Measurements from ENCODE around the gene HYPK. TPM values are rescaled to one million over a fixed set of nuclear protein-coding genes. Genes with fewer than 3 reads are reported as not detected.
"Not testable (repeated sequence)": the region's sequence is repeated elsewhere in the genome, so short reads cannot be mapped to it uniquely, and the experiment has no call there.

The HYPK gene
- total RNA-seq, 2 donors from 2014 or later, result 15.7 to 22.8 TPM

DNA sequence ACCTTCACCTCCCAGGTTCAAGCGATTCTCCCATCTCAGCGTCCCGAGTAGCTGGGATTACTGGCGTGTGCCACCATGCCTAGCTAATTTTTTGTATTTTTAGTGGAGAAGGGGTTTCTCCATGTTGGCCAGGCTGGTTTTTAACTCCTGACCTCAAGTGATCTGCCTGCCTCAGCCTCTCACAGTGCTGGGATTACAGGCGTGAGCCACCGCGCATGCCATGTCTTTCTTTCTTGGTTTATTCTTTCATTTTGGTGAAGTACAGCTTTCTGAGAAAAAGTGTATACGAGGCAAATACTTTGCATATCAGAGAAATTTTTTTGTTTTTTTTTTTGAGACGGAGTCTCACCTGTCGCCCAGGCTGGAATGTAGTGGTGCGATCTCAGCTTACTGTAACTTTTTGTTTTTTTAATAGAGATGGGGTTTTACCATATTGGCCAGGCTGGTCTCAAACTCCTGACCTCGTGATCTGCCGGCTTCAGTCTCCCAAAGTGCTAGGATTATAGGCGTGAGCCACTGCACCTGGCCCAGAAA, 31.2 kb downstream of the HYPK start:
- H3K27me3 Mint-ChIP-seq; DNase-seq; H3K36me3 Mint-ChIP-seq (ENCODE audit: low read depth); ATAC-seq; H3K9me3 ChIP-seq (ENCODE audit: control insufficient read depth, low read length, poor library complexity, severe bottlenecking): not testable (repeated sequence)
- peak overlapping the region; percentile 71 for H3K27ac Mint-ChIP-seq
- peak overlapping the region; percentile 61 for H3K4me3 Mint-ChIP-seq
- H3K4me1 Mint-ChIP-seq, result peaks cover 34% of the 10 kb centered on the region

DNA sequence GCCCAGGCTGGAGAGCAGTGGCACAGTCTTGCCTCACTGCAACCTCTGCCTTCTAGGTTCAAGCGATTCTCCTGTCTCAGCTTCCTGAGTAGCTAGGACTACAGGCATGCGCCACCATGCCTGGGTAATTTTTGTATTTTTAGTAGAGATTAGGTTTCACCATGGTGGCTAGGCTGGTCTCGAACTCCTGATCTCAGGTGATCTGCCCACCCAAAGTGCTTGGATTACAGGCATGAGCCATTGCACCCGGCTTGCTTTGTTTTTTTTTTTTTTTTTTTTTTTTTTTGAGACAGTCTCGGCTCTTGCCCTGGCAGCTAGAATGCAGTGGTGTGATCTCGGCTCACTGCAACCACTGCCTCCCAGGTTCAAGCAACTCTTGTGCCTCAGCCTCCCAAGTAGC, 32.1 kb downstream of the HYPK start:
- peak overlapping the region; percentile 61 for H3K4me3 Mint-ChIP-seq
- not testable (repeated sequence) for DNase-seq; H3K27me3 Mint-ChIP-seq; H3K9me3 ChIP-seq (ENCODE audit: control insufficient read depth, low read length, poor library complexity, severe bottlenecking); H3K36me3 Mint-ChIP-seq (ENCODE audit: low read depth); ATAC-seq
- H3K27ac Mint-ChIP-seq, result peak overlapping the region; percentile 71
- H3K4me1 Mint-ChIP-seq, result peaks cover 30% of the 10 kb centered on the region

DNA sequence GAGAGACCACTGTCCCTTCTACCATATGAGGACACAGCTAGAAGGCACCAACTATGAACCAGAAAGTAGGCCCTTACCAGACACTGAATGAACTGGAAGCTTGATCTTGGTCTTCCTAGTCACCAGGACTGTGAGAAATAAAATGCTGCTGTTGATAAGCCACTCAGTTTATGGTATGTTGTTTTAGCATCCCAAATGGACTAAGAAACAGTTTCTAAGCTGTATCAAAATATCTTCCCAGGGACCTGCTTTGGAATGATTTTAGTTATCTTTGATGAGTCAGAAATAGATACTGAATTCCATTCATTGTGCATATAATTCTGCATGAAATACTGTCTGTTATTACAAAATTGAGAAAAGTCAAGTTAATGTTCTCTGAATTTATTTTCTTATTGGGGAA, 45.0 kb downstream of the HYPK start:
- Mint-ChIP-seq H3K27me3 (no peaks in the 10 kb centered on the region), H3K4me3 (no peak overlapping the region), H3K27ac (peak overlapping the region; percentile 30), H3K36me3 (ENCODE audit: low read depth) (peaks cover 4% of the 10 kb centered on the region), H3K4me1 (no peaks in the 10 kb centered on the region)
- no peak for ATAC-seq
- no peaks in the 10 kb centered on the region for H3K9me3 ChIP-seq (ENCODE audit: control insufficient read depth, low read length, poor library complexity, severe bottlenecking)
- DNase-seq, result no peak

DNA sequence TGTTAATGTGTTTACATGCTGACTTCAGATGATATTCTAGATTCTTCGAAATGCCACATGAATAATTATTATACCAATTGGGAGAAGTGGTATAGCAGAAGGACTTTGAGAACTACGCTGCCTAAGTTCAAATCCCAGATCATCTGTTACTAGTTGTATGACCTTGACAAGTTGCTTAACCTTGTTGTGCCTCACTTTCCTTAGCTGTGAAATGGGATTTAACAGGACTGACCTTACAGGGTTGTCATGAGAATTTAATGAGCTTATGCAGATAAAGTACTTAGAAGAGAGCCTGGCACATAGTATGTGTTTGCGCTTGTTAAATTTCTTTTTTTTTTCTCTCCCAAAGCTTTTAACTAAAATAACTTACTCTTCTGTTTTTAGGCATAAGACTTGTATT, 50.9 kb downstream of the HYPK start:
- no peaks in the 10 kb centered on the region for H3K36me3 Mint-ChIP-seq (ENCODE audit: low read depth)
- ATAC-seq (no peak), DNase-seq (no peak)
- H3K4me3 Mint-ChIP-seq, result no peak overlapping the region
- no peaks in the 10 kb centered on the region for H3K27me3 Mint-ChIP-seq
- no peak overlapping the region for H3K27ac Mint-ChIP-seq
- no peaks in the 10 kb centered on the region for H3K4me1 Mint-ChIP-seq
- H3K9me3 ChIP-seq (ENCODE audit: control insufficient read depth, low read length, poor library complexity, severe bottlenecking), result no peaks in the 10 kb centered on the region

- Mint-ChIP-seq H3K4me1 (no peaks in the 10 kb centered on the region), H3K27ac (no peak overlapping the region), H3K36me3 (ENCODE audit: low read depth) (no peaks in the 10 kb centered on the region), H3K27me3 (no peaks in the 10 kb centered on the region), H3K4me3 (no peak overlapping the region)
- H3K9me3 ChIP-seq (ENCODE audit: control insufficient read depth, low read length, poor library complexity, severe bottlenecking), result no peaks in the 10 kb centered on the region
- ATAC-seq, result no peak
- DNase-seq, result no peak
These were observed 52.2 kb downstream of the HYPK start for GRCh38 chr15:43852607-43853006.

Other genes with a start within 250 kb of the HYPK start
- 10 to 100 TPM; 25.6 to 35.5 TPM for gene PPIP5K1, start 210.4 kb upstream of the HYPK start, total RNA-seq
- gene CKMT1B, start 206.6 kb upstream of the HYPK start, total RNA-seq, result not detected
- gene STRC, start 181.8 kb upstream of the HYPK start, total RNA-seq, result 1 to 10 TPM; 1.8 TPM
- 1 to 10 TPM; 5.4 to 7.8 TPM for gene CATSPER2, start 151.8 kb upstream of the HYPK start, total RNA-seq
- gene CKMT1A, start 106.7 kb upstream of the HYPK start, total RNA-seq, result not detected
- 100 to 1,000 TPM; 168 to 170 TPM for gene PDIA3, start 54.2 kb upstream of the HYPK start, total RNA-seq
- gene ELL3, start 23.6 kb upstream of the HYPK start, total RNA-seq, result under 1 TPM; 0.63 to 0.97 TPM
- 100 to 1,000 TPM; 424 to 465 TPM for gene SERF2, start 8.3 kb upstream of the HYPK start, total RNA-seq
- gene SERINC4, start 379 bp upstream of the HYPK start, total RNA-seq, result under 1 TPM in 1 of 2 donors, not detected in 1; 0.32 TPM
- 10 to 100 TPM in 1 of 2 donors, 1 to 10 TPM in 1; 8.9 to 12.1 TPM for gene MFAP1, start 24.1 kb downstream of the HYPK start, total RNA-seq
- gene WDR76, start 26.4 kb downstream of the HYPK start, total RNA-seq, result 10 to 100 TPM; 10.5 to 11.9 TPM